Stimulated activated naive CD4-positive, alpha-beta T cell treated with Interleukin-2 at 50 U/mL for 16 hours (primary cell): ENCODE results near the gene RCSD1.

ENCODE experiments used
- DNase-seq: peaks from one replicate; lab custom pipeline; 2025; lab: John Stamatoyannopoulos, UW

RCSD1 gene

DNA sequence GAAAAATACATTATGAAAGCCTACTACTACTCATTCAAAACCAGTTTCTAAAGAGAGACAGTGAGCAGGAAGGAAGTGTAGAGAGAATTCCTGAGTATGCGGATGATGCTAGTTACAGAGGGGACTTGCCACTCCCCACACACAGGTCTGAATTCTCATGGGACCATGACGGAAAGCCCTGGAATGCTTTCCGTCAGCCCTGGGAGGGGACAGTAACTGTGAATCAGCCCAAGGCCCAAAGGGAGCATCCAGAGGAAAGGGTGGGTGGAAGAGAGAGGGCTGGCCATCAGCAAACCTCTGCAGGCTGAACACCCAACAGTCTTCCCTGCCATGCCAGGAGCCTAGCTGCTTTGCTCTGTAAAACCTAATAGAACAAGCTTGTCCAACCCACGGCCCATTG, 36.4 kb downstream of the RCSD1 start:
- DNase-seq = no peak

DNA sequence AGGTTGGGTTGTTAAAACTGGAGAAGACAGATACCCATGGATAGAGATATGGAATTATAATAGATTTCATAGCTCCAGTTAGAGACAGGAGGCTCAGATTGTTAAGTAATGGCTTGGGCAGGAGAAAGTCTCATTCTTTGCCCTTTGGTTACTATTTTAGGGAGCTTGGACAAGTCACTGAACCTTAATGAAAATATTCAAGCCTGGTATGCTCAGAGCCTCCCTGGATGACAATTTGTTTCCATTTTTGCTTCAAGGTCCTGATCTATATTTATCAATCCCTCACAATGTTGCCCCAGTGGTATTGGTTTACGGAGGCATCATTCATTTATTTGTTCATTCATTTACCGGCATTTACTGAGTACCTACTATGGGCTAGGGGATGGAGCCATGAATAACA, 37.5 kb downstream of the RCSD1 start:
- no peak for DNase-seq

- DNase-seq = no peak
Measured at GRCh38 chr1:167668108-167668507, 38.1 kb downstream of the RCSD1 start.

DNA sequence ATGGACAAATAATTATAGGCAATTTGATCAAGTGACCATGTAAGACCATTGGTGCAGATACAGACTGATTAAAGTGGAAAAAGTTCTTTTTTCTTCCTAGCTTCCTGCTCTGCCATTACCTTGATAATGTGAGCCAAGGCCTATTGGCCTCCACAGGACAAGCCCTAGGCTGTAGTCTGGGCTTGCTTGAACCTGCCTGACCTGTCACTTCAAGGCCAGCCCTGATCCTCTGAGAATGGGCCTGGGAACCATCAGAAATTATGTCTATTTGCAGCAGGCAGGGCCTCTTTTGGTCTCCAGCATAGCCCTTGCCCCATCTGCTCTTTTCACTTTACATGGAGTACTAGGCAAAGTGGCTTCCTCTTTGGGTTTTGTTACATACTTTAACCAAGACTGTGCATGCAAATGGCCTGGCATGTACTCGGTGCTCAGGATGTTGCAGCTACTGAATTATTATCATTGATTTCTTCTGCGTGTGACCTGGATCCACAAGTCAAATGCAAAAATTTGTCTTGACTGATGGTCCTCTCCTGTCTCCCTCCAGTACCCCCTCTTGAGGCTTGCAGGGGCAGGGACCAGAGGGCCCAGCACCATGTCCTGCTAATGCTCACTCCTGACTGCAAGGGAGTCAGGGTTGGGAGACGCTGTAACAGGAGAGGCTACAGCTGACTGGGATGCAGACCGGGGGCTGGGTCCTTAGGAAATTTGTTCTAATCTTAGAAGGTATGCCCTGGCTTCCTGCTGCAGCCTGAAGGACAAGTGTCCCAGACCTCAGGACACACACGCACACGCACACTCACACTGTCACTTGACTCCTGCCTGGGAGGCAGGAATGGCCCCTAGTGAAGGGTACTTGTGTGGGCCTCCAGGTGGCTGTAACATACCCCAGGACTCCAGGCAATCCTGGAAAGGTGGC, 39.4 kb downstream of the RCSD1 start:
- DNase-seq = no peak

GRCh38 chr1:167670563-167670962, 40.5 kb downstream of the RCSD1 start:
- DNase-seq = no peak

DNA sequence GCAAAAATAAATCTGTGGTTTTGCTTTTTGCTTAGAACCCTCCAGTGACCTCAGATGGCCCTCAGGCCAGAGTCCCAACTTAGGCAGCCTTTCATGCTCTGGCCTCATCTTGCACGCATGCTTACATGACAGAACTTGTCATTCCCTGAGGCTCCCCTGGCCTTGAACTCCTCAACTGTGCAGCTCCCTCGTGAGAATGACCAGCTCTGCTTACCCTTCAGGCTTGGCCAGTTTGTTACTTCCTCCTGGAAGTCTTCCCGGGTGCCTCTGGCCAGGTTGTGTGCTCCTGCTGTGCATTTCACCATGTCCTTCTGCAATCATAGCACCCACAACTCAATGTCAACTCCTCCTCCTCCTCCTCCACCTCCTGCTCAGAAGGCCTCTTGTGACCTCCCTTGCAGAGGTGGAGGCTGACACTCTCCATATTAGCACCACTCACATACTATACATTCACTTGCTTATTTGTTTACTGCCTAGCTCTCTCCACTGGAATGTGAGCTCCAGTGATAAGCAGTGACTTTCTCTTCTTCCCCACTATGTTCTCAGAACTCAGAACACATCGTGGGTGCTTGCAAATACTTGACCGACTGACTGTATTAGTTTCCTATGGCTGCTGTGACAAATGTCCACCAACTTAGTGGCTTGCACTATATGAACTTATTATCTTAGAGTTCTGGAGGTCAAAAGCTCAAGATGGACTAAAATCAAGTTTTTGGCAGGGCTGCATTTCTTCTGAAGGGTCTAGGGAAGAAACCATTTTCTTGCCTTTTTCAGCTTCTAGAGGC, 41.9 kb downstream of the RCSD1 start:
- DNase-seq = no peak

DNA sequence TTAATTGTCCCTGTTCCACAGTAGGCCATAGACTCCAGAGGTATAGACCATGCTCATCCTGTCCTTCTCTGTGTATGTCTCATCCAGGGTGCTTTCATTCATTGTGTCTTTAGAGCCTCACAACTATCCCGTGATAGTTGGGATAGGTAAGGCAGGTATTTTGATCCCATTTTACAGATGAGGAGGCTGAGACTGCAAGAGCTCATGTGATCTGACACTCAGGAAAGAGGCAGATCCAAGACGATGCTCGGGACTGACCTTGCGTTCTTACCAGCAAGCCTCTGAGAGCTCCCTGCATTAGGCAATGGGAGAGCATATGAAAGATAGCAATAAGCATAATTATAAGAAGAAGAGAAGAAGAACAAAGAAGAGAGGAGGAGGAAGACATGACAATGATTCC, 42.8 kb downstream of the RCSD1 start:
- DNase-seq = no peak

DNA sequence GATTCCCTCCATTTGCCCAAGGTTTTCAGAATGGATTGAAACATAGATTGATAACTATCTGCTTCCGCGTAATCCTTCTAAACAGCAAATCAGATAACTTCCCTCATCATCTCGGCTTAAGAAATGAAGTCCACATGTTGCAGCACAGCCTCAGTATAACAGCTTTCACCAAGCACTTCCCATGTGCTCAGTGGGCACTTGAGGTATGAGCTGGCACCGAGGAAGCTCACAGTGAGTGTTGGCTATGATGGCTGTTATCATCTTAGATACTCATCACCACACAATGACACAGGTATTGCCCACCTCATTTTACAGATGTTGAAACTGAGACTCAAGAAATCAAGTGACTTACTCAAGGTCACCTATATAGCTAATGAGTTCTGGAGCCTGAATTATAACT, 43.2 kb downstream of the RCSD1 start:
- DNase-seq = no peak

DNA sequence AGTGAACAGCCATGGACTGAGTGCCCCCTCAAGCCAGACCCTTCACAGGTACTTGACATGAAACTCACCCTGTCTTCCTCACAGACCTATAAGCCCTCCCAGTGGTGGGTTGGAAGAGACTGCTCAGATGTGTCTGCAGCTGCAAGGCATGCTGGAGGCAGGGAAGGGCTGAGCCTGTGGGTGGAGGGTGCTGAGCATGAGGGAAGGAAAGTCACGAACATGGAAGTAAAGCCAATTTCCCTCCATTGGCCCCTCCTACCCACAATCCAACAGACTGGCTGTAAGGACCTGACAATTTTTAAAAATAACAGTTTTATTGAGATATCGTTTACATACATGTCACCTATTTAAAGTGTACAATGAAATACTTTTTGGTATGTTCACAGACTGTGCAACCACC, 44.1 kb downstream of the RCSD1 start:
- DNase-seq = no peak

GRCh38 chr1:167675440-167675839, 45.4 kb downstream of the RCSD1 start:
- DNase-seq = no peak

- no peak for DNase-seq
Measured at GRCh38 chr1:167676205-167676915, 46.3 kb downstream of the RCSD1 start.

GRCh38 chr1:167676916-167677848, 47.1 kb downstream of the RCSD1 start:
- DNase-seq = no peak

DNA sequence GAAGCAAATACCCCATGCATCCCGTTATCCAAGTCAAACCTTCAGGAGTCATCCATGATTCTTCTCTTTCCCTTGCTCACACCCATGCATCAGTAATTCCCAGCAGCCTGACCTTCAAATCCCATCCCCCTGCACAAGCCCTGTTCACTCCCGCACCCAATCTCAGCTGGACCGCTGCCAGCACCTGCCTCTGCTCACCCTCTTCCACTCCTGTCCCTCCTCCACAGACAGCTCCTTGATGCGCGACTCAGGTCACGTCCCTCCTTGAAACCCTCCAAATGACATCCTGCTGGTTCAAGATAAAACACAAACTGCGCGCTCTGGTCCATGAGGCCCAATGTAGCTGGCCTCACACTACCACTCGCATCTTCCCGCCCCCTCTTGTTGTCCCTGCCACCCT, 48.4 kb downstream of the RCSD1 start:
- no peak for DNase-seq

GRCh38 chr1:167678838-167679237, 48.8 kb downstream of the RCSD1 start:
- no peak for DNase-seq

DNA sequence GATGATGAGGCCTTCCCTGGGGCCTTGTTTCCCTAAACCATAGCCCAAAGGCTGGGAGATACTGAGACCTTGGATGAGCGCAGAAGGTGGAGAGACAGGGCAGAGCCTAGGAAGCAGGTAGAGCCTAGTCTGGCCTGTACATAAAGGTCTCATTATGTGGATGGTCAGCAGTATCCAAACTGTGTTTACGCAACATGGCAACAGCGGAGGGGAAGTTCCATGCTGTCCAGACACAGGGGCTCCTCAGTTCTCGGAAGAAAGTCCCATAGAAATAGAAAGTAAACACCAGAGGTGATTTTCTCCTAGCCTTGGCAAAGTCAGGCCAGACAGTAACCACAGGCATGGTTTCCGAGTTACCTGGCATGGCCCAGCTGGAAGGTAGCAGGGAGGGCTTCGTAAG, 49.7 kb downstream of the RCSD1 start:
- no peak for DNase-seq

DNA sequence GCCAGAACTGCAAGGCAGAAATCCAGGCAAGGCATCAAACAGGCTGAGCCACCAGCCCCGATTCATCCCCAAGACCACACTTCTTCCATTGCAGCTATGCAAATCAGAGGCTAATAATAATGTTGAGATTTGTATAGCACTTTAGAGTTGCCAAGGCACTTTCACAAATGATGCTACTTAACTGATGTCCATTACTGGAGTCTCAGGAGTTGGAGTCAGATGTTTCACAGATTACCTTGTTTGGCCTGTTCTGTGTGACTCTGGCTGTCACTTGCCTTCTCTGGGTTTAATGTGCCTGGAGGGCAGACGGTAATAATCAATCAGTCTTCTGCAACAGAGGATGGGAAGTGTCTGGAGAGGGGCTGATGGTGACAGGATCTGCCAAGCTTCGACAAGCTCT, 51.0 kb downstream of the RCSD1 start:
- no peak for DNase-seq

GRCh38 chr1:167681451-167682098, 51.5 kb downstream of the RCSD1 start:
- no peak for DNase-seq

- no peak for DNase-seq
Measured at GRCh38 chr1:167683226-167683625, 53.2 kb downstream of the RCSD1 start.

- DNase-seq = no peak
Measured at GRCh38 chr1:167683641-167684502, 53.8 kb downstream of the RCSD1 start.

DNA sequence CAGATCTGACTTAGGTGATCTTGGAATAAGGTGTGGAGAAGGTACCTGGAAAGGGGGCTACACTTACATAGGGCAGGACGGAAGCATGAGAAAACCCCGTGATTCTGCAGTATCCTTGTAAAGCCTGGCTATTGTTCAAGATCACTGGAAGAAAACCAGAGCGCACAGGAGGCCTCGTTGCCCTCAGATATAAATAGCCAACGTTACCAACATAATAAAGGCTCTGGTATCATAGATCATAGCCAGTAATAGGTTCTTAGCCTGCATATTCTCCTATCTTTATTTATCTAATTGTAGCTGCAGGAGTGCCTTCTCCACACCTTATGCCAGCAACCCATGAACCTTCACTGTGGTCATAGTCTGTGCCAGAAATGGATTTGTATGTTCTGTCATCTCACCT, 55.8 kb downstream of the RCSD1 start:
- DNase-seq = no peak
